HG03039 (cell line): ENCODE data around the gene FSTL4.
"Not testable (repeated sequence)": the region's sequence is repeated elsewhere in the genome, so short reads cannot be mapped to it uniquely, and the experiment has no call there.

Experiments
- ATAC-seq: cut with Tn5 transposase; IDR thresholded peaks from one replicate; pipeline ENCODE4 v1.9.1; 2021; ENCODE audit warnings: mild to moderate bottlenecking, moderate library complexity; ENCODE audit not compliant: unreplicated experiment

Gene FSTL4

DNA sequence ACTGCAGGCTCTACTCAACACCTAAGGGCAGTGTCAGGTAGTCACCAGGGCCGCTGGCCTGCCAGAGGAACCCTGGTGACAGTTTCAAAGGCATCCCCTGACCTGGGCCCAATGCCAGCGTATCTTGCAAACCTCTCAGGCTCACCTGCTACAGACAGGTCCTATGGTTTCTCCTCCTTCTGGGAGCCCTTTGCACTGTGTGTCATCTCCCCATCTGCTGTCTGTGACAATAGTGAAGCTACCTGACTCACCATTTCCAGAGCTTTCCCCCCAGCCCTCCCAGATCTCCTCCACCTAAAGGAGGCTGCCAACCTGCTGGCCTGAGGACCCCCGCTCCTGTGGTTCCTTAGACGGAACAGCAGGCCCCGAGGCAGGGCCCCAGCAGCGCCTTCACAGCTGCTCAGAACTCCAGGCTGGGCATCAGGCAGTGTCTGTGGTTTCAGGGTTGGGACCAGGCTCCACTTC is 203.1 kb downstream of the FSTL4 start:
- ATAC-seq, result no peak

GRCh38 chr5:133408322-133408721 is 204.0 kb downstream of the FSTL4 start:
- ATAC-seq, result no peak

- ATAC-seq, result no peak
These were observed 205.2 kb downstream of the FSTL4 start for GRCh38 chr5:133406977-133407632.

- no peak for ATAC-seq
These were observed 205.9 kb downstream of the FSTL4 start for GRCh38 chr5:133406208-133406976.

- no peak for ATAC-seq
These were observed 206.9 kb downstream of the FSTL4 start for GRCh38 chr5:133405275-133406034.

DNA sequence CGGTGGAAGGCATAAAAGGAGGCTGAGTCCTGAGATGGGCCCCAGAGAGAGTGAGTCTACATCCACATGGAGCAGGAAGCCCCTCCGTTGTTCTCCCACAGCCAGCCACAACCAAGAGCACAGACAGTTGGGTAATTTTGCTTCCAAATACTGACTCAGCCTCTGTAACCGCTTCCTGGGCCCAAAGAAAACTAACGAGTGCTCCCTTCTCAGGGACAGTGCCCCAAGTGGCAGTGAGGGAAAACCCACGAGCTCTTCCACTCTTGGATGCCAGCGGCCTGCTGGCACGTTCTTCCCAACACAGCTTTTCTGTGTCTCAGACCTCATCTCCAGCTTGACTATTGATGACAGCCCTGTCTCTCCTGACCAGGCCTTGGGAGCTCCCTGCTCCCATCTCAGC is 207.6 kb downstream of the FSTL4 start:
- no peak for ATAC-seq

GRCh38 chr5:133403741-133404364 is 208.5 kb downstream of the FSTL4 start:
- ATAC-seq, result no peak

DNA sequence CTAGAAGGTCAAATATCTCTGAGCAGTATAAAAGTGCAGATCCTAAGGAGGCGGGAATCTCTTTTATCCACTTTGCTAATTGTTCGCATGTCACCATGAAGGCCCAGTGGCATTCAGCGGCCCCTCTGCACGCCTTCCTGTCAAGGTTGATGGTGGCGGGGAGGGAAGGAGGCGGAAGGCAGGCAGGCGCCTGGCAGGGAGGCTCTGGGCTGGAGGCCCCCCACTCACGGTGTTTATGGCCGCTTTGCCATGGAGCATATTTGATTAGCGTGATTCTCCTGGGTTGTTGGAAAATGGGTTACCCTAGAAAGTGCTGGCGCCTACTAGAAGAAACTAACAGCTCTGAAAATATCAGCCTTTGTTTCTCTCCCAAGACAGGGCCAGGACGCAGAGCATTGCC is 209.6 kb downstream of the FSTL4 start:
- ATAC-seq, result no peak

- no peak for ATAC-seq
These were observed 210.5 kb downstream of the FSTL4 start for GRCh38 chr5:133401731-133402347.

DNA sequence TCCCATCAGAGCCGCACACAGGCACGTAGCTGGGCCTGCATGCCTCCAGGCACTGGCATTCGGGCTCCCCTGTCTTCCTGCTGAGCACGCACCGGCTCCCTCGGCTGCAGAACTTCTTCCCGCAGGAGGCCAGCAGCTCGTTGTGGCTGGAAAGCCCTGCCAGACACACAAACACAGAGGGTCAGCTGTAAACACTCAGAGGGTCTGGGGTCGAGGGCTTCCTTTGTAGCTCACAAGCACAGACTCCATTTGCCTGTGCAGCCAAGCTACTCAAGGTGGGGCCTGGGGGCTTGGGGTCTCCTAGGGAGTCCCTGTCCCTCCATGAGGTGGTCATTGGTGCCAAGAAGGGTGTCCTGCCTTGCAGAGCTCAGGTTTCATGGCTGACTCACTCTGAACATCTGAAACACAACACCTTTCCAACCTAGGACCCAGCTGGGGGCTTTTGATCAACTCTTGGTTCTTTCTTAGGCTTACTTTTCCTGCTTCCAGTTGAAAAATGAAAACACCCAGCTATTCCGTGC is 211.4 kb downstream of the FSTL4 start:
- no peak for ATAC-seq

GRCh38 chr5:133400120-133400519 is 212.2 kb downstream of the FSTL4 start:
- ATAC-seq, result no peak

- no peak for ATAC-seq
These were observed 213.0 kb downstream of the FSTL4 start for GRCh38 chr5:133399247-133399891.

DNA sequence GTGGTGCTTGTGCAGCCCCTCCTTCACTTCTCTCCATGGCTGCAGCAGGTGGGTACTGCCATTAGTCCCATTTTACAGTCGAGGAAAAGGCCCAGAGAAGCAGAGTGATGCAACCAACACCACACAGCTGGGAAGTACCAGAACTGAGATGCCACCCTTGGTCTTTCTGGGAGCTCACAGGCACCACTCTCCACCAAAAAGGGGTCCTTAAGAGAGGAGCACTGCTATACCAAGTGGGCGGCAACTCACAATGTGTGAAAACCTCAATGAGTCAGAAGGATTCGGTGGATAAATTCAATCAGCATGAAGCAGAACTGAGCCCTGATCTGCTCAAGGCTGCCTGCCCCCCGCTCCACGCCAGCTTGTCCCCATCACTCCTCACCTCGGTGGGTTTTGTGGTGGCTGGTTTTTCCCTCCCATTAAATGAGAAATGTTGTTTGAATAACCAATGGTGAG is 213.7 kb downstream of the FSTL4 start:
- no peak for ATAC-seq

GRCh38 chr5:133397990-133398645 is 214.2 kb downstream of the FSTL4 start:
- ATAC-seq, result no peak

GRCh38 chr5:133397348-133397747 is 215.0 kb downstream of the FSTL4 start:
- no peak for ATAC-seq

- ATAC-seq, result no peak
These were observed 215.5 kb downstream of the FSTL4 start for GRCh38 chr5:133396814-133397213.

DNA sequence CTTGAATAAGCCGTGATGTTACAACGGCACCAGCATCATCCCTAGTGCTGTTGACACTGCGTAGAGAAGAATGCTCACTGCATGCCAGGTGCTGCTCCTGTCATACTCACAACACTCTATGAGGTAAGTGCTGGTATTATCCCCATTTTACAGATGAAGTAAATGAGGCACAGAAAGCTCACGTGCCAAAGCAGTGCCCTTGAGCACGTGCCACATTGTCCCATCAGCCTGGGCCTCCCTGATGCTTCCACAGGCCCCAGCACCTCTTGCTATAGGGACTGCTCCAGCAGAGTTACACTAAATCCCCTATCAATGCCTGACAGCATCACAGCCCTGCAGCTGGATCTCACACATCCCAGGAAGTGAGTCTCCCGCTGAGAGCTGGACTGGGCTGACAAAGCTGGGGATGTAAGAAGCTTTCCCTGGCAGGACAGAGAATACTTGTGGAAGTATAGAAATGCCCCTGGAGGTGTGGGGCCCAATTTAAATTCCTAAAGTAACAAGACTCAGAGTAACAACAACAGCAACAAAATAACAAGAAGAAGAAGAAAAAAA is 216.1 kb downstream of the FSTL4 start:
- ATAC-seq, result no peak

DNA sequence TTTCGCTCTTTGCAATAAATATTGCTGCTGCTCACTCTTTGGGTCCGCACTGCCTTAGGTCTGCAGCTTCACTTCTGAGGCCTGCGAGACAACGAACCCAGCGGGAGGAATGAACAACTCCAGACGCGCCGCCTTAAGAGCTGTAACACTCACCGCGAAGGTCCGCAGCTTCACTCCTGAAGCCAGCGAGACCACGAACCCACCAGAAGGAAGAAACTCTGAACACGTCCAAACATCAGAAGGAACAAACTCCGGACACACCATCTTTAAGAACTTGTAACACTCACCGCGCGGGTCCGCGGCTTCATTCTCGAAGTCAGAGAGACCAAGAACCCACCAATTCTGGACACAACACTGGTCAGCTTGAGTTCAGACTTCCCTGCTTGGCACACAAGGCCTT is 217.1 kb downstream of the FSTL4 start:
- ATAC-seq, result not testable (repeated sequence)

- ATAC-seq, result not testable (repeated sequence)
These were observed 217.9 kb downstream of the FSTL4 start for GRCh38 chr5:133394477-133394817.
